IMR-90 (cell line): ENCODE measurements around the gene UMOD. TPM values are rescaled to one million over a fixed set of nuclear protein-coding genes. Genes with fewer than 3 reads are reported as not detected.

Experiments used
- ATAC-seq: fragments of 200-7000 bp; cut with Tn5 transposase; 2 replicates; pipeline ENCODE4 v1.9.1; 2020; ENCODE audit warnings: low read depth, mild to moderate bottlenecking, moderate library complexity
- BruUV-seq: library from RNA; stranded (reverse); fragments of 400-500 nt; replicated peaks from 2 replicates; lab custom pipeline; 2021; lab: Mats Ljungman, UMichigan
- CTCF ChIA-PET: fragments of 300-600 bp; formaldehyde crosslinking; extraction: SDS; loops from one replicate; lab custom pipeline; 2021; ENCODE audit warnings: antibody characterized with exemption; lab: Yijun Ruan, JAX
- POLR2A ChIA-PET: fragments of 300-600 bp; sonication (Branson Sonifier 250); formaldehyde crosslinking; loops from one replicate; lab custom pipeline; 2022; ENCODE audit warnings: antibody characterized with exemption; ENCODE audit not compliant: unreplicated experiment; lab: Charles Lee
- DNase-seq: peaks from one replicate; pipeline ENCODE4 v3.0.0; 2013
- H2AFZ ChIP-seq: replicated peaks from 2 replicates; pipeline ENCODE3; 2013; ENCODE audit warnings: low read length, mild to moderate bottlenecking; ENCODE audit not compliant: poor library complexity
- H2AK5ac ChIP-seq: 2 replicates; pipeline ENCODE4 v1.6.1; 2013; ENCODE audit warnings: low read depth, low read length, inconsistent platforms
- H2AK9ac ChIP-seq: replicated peaks from 2 replicates; pipeline ENCODE3; 2013; ENCODE audit warnings: mild to moderate bottlenecking, low read depth, low read length, moderate library complexity; ENCODE audit not compliant: poor library complexity
- H2BK120ac ChIP-seq: 2 replicates; pipeline ENCODE4 v1.6.1; 2013; ENCODE audit warnings: low read depth, low read length, inconsistent platforms
- H2BK15ac ChIP-seq: 3 replicates; pipeline ENCODE4 v1.6.1; 2013; ENCODE audit warnings: low read depth, low read length, inconsistent platforms
- H2BK20ac ChIP-seq: 2 replicates; pipeline ENCODE4 v1.6.1; 2013; ENCODE audit warnings: low read depth, mild to moderate bottlenecking, inconsistent platforms, low read length, moderate library complexity
- H2BK5ac ChIP-seq: 2 replicates; pipeline ENCODE4 v1.6.1; 2013; ENCODE audit warnings: mild to moderate bottlenecking, low read depth, low read length, inconsistent platforms; ENCODE audit not compliant: poor library complexity, severe bottlenecking
- H3K14ac ChIP-seq: replicated peaks from 2 replicates; pipeline ENCODE4 v1.6.1; 2013; ENCODE audit warnings: low read depth, low read length, inconsistent platforms
- H3K18ac ChIP-seq: 2 replicates; pipeline ENCODE4 v1.6.1; 2013; ENCODE audit warnings: low read depth, low read length, control low read depth
- H3K23ac ChIP-seq: 2 replicates; pipeline ENCODE4 v1.6.1; 2013; ENCODE audit warnings: low read depth, low read length, inconsistent platforms
- H3K27ac ChIP-seq: 2 replicates; pipeline ENCODE4 v1.5.1; 2013; ENCODE audit warnings: mild to moderate bottlenecking, control low read depth, low read length; ENCODE audit not compliant: insufficient read depth
- H3K27me3 ChIP-seq: 2 replicates; pipeline ENCODE4 v1.6.1; 2013; ENCODE audit warnings: low read length; ENCODE audit not compliant: control insufficient read depth, insufficient read depth
- H3K36me3 ChIP-seq: 2 replicates; pipeline ENCODE4 v1.6.1; 2013; ENCODE audit warnings: low read length, mixed read lengths; ENCODE audit not compliant: control insufficient read depth, insufficient read depth
- H3K4ac ChIP-seq: 2 replicates; pipeline ENCODE4 v1.6.1; 2013; ENCODE audit warnings: low read depth, low read length, inconsistent platforms
- H3K4me1 ChIP-seq: 2 replicates; pipeline ENCODE4 v1.6.1; 2013; ENCODE audit warnings: low read length, mixed read lengths; ENCODE audit not compliant: control insufficient read depth, insufficient read depth
- H3K4me2 ChIP-seq: 2 replicates; pipeline ENCODE4 v1.6.1; 2013; ENCODE audit warnings: low read depth, mild to moderate bottlenecking, control low read depth, low read length, moderate library complexity
- H3K4me3 ChIP-seq: 2 replicates; pipeline ENCODE4 v1.5.1; 2013; ENCODE audit warnings: low read depth, mild to moderate bottlenecking, control low read depth, low read length, moderate library complexity; ENCODE audit not compliant: insufficient read depth
- H3K56ac ChIP-seq: 2 replicates; pipeline ENCODE4 v1.6.1; 2013; ENCODE audit warnings: low read length, inconsistent platforms; ENCODE audit not compliant: insufficient read depth; ENCODE audit errors: extremely low read depth
- H3K79me1 ChIP-seq, 2 experiments: 2 replicates each; pipeline ENCODE4 v1.6.1; 2013; ENCODE audit warnings: low read length in 2 of 2, inconsistent platforms in 1 of 2, low read depth in 1 of 2
- H3K9ac ChIP-seq: 2 replicates; pipeline ENCODE4 v1.6.1; 2013; ENCODE audit warnings: low read depth, low read length, control low read depth
- H3K9me1 ChIP-seq: 2 replicates; pipeline ENCODE4 v1.6.1; 2013; ENCODE audit warnings: low read length, inconsistent platforms; ENCODE audit not compliant: insufficient read depth
- H3K9me3 ChIP-seq: 2 replicates; pipeline ENCODE4 v1.6.1; 2013; ENCODE audit warnings: low read length; ENCODE audit not compliant: control insufficient read depth, insufficient read depth
- H4K20me1 ChIP-seq: 2 replicates; pipeline ENCODE4 v1.6.1; 2013; ENCODE audit warnings: low read length, inconsistent platforms; ENCODE audit not compliant: insufficient read depth
- H4K5ac ChIP-seq: 2 replicates; pipeline ENCODE4 v1.6.1; 2013; ENCODE audit warnings: mild to moderate bottlenecking, low read depth, low read length, control low read depth
- H4K8ac ChIP-seq, 2 experiments: 2 replicates each; pipeline ENCODE4 v1.6.1; 2013; ENCODE audit warnings: low read depth in 2 of 2, low read length in 2 of 2, control low read depth in 1 of 2, inconsistent platforms in 1 of 2
- H4K91ac ChIP-seq: 2 replicates; pipeline ENCODE4 v1.6.1; 2013; ENCODE audit warnings: low read depth, low read length, inconsistent platforms; ENCODE audit not compliant: insufficient read depth
- BHLHE40 ChIP-seq: fragments of 150-350 bp; IDR thresholded peaks from 2 replicates; pipeline ENCODE4 v1.6.1; 2016; ENCODE audit warnings: mild to moderate bottlenecking, low read depth, low read length
- CHD1 ChIP-seq: IDR thresholded peaks from 2 replicates; pipeline ENCODE4 v1.6.1; 2012; ENCODE audit warnings: low read depth, low read length, improper control_type of control experiment
- ELK1 ChIP-seq: fragments of 150-350 bp; IDR thresholded peaks from 2 replicates; pipeline ENCODE4 v1.6.1; 2016; ENCODE audit warnings: low read depth, mild to moderate bottlenecking, low read length, moderate library complexity, borderline replicate concordance
- FOS ChIP-seq: fragments of 150-350 bp; IDR thresholded peaks from 2 replicates; pipeline ENCODE4 v1.6.1; 2016; ENCODE audit warnings: low read depth, low read length
- MAFK ChIP-seq: IDR thresholded peaks from 2 replicates; pipeline ENCODE4 v1.6.1; 2012; ENCODE audit warnings: low read depth, low read length, improper control_type of control experiment
- MAZ ChIP-seq: IDR thresholded peaks from 2 replicates; pipeline ENCODE4 v1.6.1; 2012; ENCODE audit warnings: low read depth, mild to moderate bottlenecking, low read length, improper control_type of control experiment, moderate library complexity, borderline replicate concordance
- MXI1 ChIP-seq: IDR thresholded peaks from 2 replicates; pipeline ENCODE4 v1.6.1; 2012; ENCODE audit warnings: low read depth, mild to moderate bottlenecking, low read length, moderate library complexity, borderline replicate concordance
- NFE2L2 ChIP-seq: fragments of 150-350 bp; IDR thresholded peaks from 2 replicates; pipeline ENCODE4 v1.6.1; 2016; ENCODE audit warnings: low read depth, mild to moderate bottlenecking, low read length
- POLR2A ChIP-seq: IDR thresholded peaks from 2 replicates; pipeline ENCODE4 v1.6.1; 2012; ENCODE audit warnings: mild to moderate bottlenecking, low read depth, low read length
- RAD21 ChIP-seq: IDR thresholded peaks from 2 replicates; pipeline ENCODE4 v1.6.1; 2012; ENCODE audit warnings: low read length, improper control_type of control experiment
- RCOR1 ChIP-seq: IDR thresholded peaks from 2 replicates; pipeline ENCODE4 v1.6.1; 2012; ENCODE audit warnings: mild to moderate bottlenecking, low read length, improper control_type of control experiment; ENCODE audit not compliant: insufficient replicate concordance
- RFX5 ChIP-seq: IDR thresholded peaks from 2 replicates; pipeline ENCODE4 v1.8.0; 2012; ENCODE audit warnings: low read depth, mild to moderate bottlenecking, low read length, moderate library complexity
- SMC3 ChIP-seq: fragments of 150-350 bp; IDR thresholded peaks from 2 replicates; pipeline ENCODE4 v1.6.1; 2016; ENCODE audit warnings: low read depth, mild to moderate bottlenecking, antibody characterized with exemption, low read length, moderate library complexity
- USF2 ChIP-seq: fragments of 150-350 bp; IDR thresholded peaks from 2 replicates; pipeline ENCODE4 v1.6.1; 2017; ENCODE audit warnings: mild to moderate bottlenecking, antibody characterized with exemption, low read length, low read depth
- whole genome bisulfite sequencing, 2 experiments: methylation state at CpG; one replicate each; pipeline versions ENCODE4 v1.1.5 to v1.1.7; 2013; ENCODE audit warnings: missing lambda C conversion rate in 2 of 2; ENCODE audit not compliant: insufficient read length in 1 of 2; ENCODE audit errors: extremely low coverage in 2 of 2; 5-methylcytosine and 5-hydroxymethylcytosine counted together
- dilution Hi-C: fragments of 300-500 bp; cut with HindIII; formaldehyde crosslinking; loops from one replicate; pipeline ENCODE4 v1.14.3; 2018; ENCODE audit warnings: low sequenced_read_pairs; ENCODE audit not compliant: unreplicated experiment
- in situ Hi-C: fragments of 300-500 bp; cut with MboI; formaldehyde crosslinking; loops from 3 replicates; pipeline ENCODE4 v1.14.3; 2019; ENCODE audit warnings: low sequenced_read_pairs, inconsistent platforms, mixed read lengths
- intact Hi-C: fragments of 100-400 bp; cut with micrococcal nuclease; formaldehyde crosslinking; loops from 2 replicates; pipeline ENCODE4 v1.10.0; 2022
- polyA plus RNA-seq, 3 experiments: library from polyadenylated mRNA; depleted of rRNA; stranded (reverse); fragments of >200 nt; gene quantifications; 2 replicates each; pipeline ENCODE4 v1.2.3, GENCODE V29; 2012; ENCODE audit warnings: low replicate concordance in 1 of 3
- total RNA-seq: library from RNA; depleted of rRNA; stranded (reverse); fragments of >200 nt; gene quantifications from 2 replicates; pipeline ENCODE4 v1.2.3, GENCODE V29; 2012

The UMOD gene
- total and polyA plus RNA-seq, 2 of the 4 experiments (the other 2 are of a cell fraction): not detected

- Histone ChIP-seq H3K79me1 (no peaks in the 10 kb centered on the region), H3K18ac (no peak overlapping the region), H3K36me3 (no peaks in the 10 kb centered on the region), H3K4me1 (no peaks in the 10 kb centered on the region), H3K4ac (no peak overlapping the region), H2BK5ac (no peak overlapping the region), H4K5ac (no peak overlapping the region), H3K56ac (no peak overlapping the region), H3K9ac (no peak overlapping the region), H2AK5ac (no peak overlapping the region), H3K27me3 (no peaks in the 10 kb centered on the region), H2AFZ (no peak overlapping the region), H4K91ac (no peak overlapping the region), H2BK120ac (no peak overlapping the region), H3K23ac (no peak overlapping the region), H3K4me2 (no peak overlapping the region), H4K20me1 (no peaks in the 10 kb centered on the region), H3K9me3 (peaks cover 17% of the 10 kb centered on the region), H2BK20ac (no peak overlapping the region), H2BK15ac (no peak overlapping the region), H2AK9ac (no peak overlapping the region), H3K27ac (no peak overlapping the region), H4K8ac (no peak overlapping the region), H3K14ac (no peak overlapping the region), H3K4me3 (no peak overlapping the region), H3K9me1 (no peaks in the 10 kb centered on the region)
- in situ Hi-C loops: no loop called here
- no peak for DNase-seq
- ATAC-seq: no peak
- dilution Hi-C loops: no loop called here
- TF ChIP-seq MAFK (no peak), ELK1 (no peak), RCOR1 (no peak), POLR2A (no peak), NFE2L2 (no peak), MAZ (no peak), MXI1 (no peak), SMC3 (no peak), CHD1 (no peak), FOS (no peak), RAD21 (no peak), USF2 (no peak), BHLHE40 (no peak), RFX5 (no peak)
- POLR2A ChIA-PET: no interaction called here
- WGBS, 2 experiments: 57% methylated on average over 1 of the region's 1 CpG; no CpG with 5 or more reads in 1 of the 2 experiments
- intact Hi-C loops: no loop called here
- CTCF ChIA-PET: no interaction called here
- no TSS peak for BruUV-seq
Measured at GRCh38 chr16:20321671-20322070, 30.8 kb downstream of the UMOD start.
